Stimulated activated CD4-positive, alpha-beta T cell treated with anti-CD3 and anti-CD28 coated beads, Interleukin-12 subunit alpha, Interleukin-12 subunit beta, amount 100 ng/mL, for 24 hours (primary cell): ENCODE measurements around the gene LTBR.

Experiments
- DNase-seq, 2 experiments: peaks; one replicate each; pipeline ENCODE4 v3.0.0-alpha.2; 2020; ENCODE audit warnings: low read depth in 2 of 2

Gene LTBR

DNA sequence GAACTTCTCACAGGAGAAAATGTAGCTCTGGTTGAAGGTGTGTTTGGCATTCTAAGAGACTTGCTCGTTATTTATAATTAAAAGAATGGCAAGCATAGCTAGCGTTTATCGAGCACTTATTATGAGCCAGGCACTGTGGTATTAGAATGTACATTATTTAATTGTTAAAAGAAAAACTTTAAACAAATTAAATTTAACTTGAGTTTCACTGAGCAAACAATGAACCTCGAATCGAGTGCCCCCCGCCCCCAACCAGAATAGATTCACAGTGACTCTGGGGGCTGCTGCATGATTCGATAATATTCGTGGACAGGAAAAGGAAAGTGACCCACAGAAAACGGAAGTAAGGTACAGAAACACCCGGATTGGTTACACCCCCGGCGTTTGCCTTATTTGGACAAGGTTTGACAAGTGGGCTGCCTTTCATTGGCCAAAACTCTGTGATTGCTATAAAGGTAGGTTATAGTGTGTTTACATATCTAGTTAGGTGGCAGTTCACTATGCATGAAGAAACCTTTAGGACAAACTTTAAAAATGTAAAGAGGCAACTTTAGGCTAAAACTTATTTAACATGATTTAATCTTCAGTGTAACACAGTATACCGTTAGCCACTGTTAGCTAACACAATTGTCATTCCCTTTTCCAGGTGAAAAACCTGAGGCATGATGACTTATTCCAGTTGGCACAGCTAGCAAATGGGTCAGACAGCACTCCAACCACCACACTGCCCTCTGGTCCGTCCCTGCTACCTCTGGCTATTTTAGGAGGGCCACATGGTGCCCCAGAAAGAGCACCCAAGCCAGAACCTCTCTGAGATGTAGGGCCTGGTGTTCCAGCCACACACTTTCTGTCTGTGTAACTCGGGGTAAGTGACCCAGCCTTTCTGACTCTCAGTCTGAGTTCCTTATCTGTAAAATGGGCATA, 15.7 kb upstream of the LTBR start:
- no peak for DNase-seq

DNA sequence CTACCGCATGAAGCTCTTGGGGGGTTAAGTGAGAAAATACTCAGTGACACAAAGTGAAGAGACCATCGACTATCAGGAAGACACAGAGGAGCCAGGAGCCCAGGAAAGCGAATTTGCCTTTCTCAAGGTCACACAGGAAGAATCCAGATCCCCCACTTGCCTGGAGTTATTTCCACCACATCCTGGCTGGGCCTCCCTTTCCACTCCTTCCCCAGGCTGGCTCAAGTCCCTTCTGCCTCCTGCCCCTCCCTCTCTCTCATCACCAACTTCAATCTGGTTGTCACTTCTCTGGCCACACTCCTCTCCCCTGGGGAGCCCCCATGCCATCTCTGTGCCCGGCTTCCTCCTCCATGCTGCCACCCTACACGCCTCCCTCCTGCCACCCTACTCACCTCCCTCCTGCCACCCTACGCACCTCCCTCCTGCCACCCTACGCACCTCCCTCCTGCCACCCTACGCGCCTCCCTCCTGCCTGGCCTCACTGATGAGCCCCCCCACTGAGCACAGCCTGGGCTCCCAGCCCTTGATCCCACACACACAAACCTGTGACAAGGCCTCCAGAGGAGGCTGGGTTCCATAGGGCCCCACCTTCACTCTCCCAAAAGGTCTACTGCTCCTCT, 14.9 kb upstream of the LTBR start:
- DNase-seq = no peak

DNA sequence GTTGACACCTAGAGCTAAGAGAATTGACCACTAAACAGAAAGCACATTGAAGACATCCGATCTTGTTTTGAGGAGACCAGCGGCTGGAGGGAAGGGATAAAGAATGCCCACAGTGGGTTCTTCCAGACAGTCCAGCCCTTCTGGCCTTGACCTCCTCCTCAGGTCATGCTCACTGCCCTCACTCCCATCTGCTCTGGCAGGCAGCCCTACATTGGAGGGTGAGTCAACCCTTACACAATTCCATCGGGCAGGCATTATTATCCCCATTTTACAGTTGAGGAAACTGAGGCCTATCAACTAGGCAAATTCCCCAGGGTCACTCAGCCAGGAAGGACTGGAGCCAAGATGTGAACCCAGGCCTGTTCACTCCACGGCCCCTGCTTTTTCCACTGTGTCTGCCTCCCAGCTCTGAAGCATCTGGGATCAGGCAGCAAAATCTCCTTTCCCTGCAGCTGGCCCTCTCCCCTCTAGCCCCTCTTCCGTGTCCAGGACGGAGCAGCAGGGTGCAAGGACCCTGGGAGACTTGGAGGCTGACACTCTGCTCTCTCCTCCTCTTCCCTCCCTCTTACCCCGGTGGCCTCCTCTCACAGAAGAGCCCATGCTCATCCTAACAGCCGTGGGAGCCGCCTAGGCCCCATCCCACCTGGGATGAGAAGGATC, 13.9 kb upstream of the LTBR start:
- DNase-seq = no peak

DNA sequence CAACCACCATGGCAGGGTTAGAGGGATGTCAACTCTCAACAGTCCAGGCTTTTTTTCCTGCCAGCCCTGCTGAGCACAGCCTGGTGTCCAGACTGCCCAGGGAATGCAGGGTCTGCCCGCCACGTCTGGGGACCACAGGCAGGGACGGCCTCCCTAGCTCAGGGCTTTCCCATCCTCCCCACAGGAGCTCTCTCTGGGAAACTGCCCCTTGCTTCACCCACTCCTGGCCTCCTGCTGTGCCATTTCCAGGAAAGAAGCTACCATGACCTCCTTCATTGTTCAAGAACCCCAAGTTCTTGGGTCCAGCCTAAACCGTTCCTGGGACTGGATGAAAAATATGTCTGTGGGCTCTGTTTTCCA, 13.4 kb upstream of the LTBR start:
- DNase-seq = no peak

DNA sequence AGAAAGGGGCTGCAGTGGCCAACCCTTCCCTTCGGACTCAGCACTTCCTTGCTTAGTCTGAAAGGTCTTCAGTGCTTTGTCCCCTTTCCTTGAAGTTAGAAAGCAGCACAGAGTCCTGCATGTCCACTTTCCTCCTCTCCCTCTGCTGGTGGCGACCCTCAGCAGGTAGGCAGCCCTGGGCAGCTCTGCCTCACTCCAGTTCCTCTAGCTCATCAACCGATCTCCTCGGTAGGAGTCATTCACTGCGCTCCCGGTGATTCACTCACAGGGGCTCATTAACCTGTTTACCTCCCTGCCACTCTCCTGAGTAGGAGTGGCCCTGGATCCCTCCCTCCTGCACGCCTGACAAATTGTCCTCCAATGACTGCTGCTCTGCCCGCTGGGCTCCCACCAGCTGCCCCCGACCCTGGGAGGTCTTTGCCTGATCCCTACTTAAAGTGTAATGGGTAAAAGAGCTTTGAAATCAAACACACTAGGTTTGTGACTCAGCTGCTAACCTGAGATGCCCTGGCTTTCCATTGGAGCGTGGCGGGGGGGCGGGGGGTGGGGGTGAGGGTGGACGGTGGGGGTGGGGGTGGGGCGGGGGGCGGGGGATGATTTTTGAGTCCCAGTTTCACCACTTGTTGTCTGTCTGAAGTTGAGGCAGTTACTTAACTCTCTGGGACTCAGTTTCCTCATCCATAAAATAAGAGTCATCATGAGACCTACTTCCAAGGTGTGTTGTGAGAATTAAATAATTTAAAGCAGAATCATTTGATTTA, 12.8 kb upstream of the LTBR start:
- no peak for DNase-seq

DNA sequence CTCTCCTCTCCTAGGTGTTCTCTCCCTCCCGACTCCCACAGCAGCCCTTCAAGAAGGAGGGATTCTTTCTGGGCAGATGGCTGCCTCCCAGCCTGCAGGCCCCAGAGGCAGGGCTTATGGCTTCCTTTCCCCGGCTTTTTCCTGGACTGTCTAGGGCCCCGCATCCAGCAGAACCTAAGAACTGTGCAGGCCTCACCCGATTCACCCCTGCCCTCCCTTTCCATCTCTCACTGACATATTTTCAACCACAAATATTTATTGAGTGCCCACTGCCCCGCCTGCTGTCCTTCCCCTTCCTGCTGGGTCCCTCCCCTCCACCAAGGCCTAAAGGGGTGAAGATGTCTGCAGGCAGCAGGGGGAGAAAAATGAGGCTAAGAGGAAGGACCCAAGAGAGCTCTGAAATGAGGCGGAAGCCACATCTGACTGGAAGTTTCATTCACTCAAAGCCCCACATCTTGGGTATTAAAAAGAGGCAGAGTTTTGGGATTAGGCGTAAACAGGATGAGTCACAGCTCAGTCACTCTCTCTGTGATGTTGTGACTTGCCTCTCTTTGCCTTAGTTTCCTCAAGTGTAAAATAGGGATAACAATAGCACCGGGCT, 11.5 kb upstream of the LTBR start:
- DNase-seq = no peak

DNA sequence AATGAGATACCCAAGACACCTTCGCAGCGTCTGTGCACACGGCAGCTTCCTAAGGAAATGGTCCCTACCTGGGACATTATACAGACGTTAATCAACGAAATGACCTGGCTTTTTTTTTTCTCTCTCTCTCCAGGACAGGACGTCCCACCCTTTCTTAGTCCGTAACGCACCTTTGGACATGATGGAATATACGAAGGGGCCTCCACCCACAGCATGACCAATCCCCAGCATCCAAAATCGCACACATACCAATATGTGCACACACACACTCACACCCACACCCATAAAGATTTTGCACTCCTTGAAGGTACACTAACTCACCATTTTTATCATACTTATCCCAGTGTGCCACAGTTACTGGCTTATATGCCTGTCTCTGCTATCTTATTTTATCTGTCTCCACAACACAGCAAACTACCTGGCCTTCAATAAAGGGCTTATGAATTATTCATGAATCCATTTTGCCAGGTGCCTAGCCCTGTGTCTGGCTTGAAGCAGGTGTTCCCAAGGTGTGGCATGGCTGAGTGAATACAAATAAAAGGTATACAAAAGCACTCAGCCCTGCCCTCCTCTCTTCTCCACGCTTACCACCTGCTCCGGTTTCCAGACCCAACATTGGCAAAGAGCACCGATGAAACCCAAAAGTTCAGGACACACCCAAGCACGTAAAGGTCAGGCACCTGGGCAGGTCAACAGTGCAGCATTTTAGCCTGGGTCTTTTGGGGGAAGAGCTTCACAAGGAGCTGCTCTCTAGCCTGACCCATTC, 10.8 kb upstream of the LTBR start:
- DNase-seq = no peak

DNA sequence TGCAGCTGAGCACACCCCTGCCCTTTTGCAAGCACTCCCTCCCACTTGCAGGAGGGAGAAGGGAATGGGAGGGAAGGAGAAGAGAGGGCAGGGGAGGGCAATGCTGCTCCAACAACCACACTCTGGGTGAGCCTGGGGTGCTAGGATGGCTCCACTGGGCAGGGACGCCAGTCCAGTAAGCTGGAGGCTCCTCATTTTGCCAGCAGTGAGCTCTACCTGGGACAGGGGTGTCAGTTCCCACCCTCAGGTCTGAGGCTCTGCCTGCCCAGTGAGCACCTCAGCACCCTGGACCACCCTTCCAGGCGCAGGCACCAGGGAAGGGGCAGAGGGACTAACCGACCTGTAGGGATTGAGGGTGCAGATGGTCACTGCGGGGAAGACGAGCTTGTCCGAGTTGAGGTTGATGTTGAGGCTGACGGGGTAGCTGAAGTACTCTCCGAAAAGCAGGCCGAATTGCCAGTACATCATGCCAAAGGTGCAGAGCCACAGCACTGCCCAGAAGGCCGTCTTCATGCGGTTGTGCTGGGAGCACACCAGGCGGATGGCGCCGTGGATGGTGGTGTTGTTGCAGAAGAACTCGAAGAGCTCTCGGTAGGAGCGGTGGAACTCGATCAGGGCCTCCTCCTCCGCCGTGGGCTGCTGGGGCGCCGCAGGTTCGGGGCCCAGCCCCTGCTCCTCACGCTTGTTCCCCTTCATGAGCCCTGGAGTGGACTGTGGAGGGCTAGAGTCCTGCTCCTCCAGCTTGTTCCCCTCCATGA, 9.8 kb upstream of the LTBR start:
- DNase-seq = no peak

DNA sequence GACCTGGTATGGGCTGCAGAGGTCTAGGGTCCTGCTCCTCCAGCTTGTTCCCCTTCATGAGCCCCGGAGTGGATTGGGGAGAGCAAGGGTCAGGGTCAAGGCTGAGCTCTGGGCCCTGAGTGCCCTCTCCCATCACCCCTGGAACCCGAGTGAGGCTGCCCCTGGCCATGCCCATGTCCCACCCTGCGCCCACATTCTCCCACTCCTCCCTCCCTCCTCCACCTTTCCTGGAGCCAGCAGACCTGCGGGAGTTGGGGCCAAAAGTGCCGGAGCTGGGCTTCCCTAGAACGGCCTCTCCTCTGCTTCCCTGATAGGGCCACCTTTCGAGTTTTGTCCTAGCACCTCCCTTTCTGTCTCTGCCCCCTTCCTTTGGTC, 9.2 kb upstream of the LTBR start:
- DNase-seq = no peak

DNA sequence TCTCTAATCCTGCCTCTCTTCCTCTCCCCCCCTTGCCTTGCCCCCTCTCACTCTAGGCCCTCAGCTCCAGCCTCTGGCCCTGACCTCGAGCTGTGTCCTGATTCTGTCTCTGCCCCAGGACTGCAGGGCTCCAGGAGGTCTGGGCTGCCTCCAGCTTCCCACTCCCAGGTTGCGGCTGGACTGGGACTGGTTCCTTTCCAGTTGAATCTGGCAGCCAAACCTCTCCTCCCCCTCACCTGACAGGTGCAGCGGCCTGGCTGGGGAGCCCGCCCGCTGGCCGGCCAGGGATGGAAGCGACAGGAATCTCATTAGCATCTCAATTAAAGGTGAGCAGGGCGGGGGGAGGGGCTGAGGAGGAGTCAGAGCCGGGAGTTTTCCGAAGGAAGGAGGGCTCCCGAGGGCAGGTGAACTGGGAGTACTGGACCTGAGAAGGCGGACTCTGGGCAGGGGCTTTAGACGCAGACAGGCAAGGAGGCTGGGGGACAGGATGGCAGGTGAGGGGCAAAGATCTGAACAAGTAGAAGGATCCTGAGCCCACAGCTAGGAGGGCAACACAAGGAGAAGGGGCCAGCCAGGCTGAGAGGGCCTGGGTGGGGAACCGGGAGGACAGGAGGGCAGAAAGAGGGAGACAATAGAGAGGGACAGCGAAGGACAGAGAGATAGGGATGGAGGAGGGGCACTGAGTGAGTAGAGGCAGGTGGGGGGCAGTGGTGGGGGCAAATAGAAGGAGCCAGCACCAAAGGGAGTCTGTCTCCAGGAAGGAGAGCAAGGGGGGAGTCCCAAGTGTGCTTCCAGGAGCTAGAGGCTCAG, 8.5 kb upstream of the LTBR start, which contains the start of gene SCNN1A:
Gene SCNN1A, minus strand, starts transcription at position 295 of the 810 bp plus-strand sequence. CDS start 780 bp downstream, outside the sequence.
- DNase-seq = no peak

DNA sequence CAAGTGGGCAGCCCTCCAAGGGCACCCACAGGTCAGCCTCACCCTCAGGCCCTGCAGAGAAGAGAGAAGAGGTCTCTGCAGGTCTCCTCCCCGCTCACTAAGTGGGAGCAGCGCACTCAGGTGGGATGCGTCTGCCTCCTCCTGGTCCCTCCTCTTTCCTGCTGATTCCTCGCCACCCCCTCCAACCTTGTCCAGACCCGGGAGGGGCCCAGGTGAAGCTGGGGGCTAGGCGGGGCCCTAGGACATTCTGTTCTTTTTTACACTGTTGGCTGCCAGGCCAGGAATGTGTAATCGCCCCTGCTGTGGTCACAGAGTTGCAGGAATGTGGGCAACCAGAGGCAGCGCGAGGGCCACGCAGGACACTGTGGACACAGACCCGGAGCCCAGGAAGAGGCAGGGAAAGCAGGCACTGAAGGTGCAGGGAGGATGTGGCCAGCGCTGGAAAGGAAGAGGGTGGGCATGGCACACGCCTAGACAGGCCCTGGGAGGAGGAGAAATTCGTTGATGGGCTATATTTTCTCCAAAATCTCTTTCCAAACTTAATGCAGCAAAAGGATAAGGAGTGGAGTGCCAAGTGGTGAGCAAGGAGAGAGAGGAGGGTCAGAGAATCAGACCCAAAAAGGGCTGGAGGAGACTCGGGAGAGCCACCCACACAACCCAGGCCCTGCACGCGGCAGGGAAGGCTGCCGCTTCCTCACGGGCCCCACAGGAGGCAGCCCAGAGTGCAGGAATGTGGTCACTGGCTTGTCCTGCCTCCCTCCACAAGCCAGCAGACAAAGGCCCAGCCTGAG, 7.7 kb upstream of the LTBR start:
- DNase-seq = no peak

DNA sequence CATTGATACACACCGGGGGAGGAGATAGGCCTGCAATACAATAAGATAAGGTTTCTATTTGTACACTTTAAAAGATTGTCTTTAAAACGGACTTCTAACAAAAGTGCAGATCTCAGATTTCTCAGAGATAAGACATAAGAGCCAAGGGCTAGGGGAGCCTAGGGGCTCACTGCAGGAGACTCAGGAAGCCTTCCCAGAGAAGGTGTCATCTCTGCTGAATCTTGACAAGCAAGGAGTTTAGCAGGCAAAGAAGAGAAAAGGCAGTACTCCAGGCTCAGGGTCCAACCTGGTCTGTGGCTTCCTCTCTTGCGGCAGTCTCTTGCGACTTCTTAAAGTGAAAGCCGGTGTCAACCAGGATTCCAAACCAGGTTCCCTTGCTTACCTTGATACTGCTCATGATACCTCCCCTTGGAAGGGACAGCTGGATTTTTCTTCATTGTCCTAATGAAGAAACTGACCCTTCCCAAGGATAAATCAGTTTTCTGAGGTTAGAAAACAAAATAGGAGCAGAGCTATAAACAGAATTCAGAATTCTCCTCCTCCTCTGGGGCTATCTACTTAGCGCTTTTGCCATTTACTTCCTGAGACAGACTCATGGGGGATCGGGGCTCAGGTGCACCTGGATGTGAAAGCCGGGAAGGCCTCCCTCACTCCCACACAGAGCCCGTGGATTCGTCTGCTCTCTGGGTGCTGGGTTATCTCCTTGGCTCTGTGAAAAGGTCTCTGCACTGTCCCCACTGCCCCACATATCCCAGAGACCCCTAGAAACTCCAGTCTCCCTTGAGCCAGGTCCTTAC, 6.9 kb upstream of the LTBR start:
- DNase-seq = no peak

DNA sequence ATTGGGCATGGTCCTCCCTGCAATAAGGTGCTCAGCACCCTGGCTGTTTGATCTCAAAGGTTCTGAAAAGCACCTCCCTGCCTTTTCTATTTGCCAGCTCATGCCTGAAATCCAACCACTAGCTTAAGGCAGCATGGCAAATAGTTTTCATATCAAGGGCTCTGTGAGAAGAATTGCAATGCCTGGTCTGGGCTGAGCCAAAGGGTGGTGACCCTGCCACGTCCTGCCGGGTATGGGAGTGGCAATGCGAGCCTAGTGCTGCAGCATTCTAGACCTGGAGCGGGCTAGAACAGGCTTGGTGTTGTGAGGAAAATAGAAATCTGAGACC, 6.3 kb upstream of the LTBR start:
- no peak for DNase-seq

DNA sequence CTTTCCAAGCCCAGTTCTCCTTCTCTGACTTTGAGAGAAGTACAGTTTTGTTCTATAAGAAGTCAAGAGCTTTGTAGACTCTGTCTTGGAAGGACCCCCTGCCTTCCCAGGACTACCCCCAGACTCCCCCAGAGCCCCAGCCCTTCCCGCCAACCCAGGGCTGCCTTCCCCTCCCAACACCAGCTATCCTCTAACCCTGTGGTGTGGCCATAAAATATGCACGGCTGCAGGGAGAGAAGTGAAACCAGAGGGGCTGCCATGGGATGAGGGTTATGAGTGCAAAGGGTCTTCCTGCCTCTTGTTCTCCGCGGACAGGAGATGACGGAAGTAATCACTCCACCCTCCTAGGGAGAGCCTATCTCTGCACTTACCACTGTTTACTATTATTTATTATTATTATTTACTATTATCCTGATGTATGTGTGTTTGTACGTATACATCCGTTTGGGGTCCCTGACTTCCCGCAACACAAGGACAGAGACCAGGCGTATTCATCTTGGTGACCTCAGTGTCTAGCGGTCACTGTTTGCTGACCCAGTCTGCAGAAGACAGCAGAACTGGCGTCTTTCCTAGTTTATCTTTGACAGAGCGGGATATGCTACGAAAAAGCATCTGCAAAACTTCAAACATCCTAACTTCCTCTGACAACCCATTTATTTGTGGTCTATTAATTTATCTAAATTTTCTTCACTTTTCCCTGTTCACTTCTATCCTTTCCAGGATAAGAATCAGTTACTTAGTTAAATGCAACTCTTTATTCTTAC, 5.1 kb upstream of the LTBR start:
- DNase-seq = no peak

DNA sequence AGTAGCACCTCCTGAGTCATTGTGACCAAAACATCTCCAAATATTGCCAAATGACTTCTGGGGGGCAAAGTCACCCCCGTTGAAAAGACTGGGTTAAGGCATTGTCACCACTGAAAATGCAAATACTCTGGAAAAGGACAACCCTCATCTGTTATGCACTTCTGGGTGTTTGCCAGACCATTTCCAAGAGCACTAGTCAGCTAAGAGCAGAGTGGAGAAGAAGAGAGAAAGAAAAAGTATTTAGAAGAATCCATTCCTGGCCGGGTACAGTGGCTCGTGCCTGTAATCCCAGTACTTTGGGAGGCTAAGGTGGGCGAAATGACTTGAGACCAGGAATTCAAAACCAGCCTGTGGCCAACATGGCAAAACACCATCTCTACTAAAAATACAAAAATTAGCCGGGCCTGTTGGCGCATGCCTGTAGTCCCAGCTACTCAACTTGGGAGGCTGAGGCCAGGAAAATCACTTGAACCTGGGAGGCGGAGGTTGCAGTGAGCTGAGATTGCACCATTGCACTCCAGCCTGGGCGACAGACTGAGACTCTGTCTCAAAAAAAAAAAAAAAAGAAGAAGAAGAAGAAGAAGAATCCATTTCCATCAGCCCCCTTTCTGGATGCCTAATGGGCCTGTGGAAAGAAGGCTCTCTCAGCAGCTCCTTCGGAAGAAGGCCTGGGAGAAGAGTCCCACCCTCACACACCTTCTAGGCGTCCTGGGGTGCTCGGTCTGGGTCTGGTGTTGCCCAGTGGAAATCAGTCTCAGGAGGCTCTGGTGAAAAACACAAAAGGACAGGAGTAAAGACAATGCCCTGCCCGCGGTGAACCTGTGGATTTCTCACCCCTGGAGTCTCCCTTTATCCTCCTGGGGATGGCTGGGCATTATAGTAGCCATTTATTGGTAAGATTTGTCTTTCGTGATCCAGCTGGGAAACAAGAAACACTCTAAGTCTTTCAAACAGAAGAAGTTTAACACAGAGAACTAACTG, 3.5 kb upstream of the LTBR start:
- DNase-seq = no peak

DNA sequence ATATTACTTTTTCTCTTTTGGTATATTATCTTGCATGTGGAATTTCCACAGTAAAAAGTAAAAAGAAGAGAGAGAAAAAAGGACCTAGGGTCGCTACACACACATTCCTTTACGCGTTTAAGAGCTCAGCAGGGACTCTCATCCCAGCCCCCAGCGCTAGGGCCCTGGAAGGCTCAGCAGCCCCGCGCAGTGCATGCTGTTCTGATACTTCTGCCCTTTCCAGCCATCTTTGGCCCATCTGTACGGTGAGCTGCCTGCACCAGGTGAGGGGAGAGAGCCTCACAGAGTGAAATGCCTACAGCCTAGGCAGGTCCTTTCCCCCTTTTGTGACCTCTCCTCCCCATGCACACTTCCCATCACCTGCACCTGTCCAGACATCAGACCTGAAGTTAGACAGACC, 1.6 kb upstream of the LTBR start:
- no peak for DNase-seq
